NCI-H524 treated with DMSO at 0.1 percent for 48 hours (cell line): ENCODE data around the gene S100A16.

Experiments
- DNase-seq: peaks from one replicate; lab custom pipeline; 2025; lab: John Stamatoyannopoulos, UW

S100A16 gene

DNA sequence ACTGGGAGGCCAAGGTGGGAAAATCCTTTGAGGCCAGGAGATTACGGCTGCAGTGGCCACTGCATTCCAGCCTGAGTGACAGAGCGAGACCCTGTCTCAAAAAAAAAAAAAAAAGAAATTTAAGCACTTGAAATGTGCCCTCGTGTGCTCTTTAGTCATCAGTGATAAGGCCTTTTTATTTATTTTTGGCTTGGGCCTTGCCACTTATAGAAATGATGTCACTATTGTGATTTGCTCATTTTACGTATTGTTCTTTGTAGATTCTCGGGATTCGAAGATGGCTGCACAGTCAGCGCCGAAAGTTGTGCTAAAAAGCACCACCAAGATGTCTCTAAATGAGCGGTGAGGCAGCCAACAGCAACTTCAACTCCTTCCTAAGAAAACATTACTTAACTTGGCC lies 23.4 kb upstream of the S100A16 start:
- DNase-seq, result no peak

DNA sequence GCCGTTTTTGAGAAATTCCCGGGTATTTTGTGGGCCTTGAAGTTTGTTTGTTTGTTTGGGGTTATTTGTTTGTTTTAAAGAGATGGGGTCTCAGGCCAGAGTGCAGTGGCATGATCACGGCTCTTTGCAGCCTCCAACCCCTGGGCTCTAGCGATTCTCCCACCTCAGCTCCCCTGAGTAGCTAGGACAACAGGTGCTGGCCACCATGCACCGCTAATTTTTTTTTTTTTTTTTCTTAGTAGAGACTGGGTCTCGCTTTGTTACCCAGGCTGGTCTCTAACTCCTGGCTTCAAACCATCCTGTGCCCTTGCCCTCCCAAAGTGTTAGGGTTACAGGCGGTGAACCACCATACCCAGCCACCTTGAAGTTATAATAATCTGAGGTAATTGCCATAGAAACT lies 22.9 kb upstream of the S100A16 start:
- no peak for DNase-seq

- DNase-seq, result peak; percentile 57
These were observed 21.1 kb upstream of the S100A16 start, which contains the start of gene CHTOP for GRCh38 chr1:153633754-153634665. Gene CHTOP (plus strand): TSS chr1:153634066. CDS start chr1:153636589, 2,523 bp downstream.

DNA sequence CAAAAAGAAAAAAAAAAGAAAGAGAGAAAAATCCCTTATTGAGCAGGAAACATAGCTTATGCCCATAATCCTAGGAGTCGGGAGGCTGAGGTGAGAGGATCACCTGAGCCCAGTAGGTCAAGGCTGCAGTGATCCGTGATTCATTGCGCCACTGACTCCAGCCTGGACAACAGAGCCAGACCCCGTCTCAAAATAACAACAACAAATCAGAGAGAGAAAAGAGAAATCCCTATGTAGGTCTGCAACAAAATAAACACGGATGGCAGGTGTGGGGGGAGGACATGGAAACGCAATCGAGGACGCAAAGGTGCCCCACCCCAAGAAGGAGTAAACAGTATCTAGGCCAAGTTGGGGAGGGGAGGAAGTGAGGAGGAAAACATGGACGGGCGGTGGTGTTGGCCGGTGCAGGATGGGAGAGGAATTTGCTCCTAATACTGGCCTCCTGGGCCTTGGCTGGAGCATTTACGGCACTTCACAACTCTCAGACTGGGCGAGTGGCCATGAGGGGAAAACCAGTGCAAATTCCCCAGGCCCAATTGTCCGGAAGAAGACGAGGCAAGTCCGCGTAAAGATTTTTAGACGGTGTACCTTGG lies 20.3 kb upstream of the S100A16 start:
- DNase-seq, result no peak

DNA sequence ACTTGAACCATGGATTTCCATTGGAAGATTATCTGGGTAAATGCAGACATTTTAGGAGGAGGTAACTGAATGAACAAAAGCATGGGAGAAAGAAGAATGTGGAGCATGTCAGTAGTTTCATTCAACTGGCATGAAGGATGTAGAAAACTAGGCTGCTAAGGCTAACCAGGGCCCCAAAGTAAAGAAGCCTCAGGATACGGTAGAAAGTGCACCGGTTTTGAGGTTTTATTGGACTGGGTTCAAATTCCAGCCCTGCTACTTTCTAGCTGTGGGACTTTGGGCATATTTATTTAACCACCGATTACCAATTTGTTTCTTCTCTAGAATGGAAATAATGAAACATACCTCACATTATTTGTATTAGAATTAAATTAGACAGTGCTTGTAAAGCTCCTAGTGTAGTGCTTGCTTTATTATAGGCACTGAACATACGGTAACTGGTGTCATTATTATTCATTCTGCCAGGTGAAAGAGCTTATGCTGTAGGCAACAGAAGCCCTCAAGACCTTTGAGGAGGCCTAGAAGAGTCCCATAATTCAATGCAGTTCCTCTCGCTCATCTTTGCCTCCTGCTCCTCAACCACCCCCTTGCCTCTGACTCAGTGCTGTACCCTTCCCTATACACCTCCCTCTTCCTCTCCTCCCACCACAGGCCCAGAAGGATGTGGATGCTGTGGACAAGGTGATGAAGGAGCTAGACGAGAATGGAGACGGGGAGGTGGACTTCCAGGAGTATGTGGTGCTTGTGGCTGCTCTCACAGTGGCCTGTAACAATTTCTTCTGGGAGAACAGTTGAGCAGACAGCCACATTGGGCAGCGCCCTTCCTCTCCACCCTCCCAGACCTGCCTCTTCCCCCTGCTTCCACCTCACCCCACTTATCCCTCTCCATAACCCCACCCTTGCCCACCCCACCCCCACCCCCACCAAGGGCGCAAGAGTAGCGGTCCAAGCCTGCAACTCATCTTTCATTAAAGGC lies 18.4 kb upstream of the S100A16 start:
- DNase-seq, result no peak

GRCh38 chr1:153630384-153630783 lies 17.4 kb upstream of the S100A16 start:
- DNase-seq, result no peak

DNA sequence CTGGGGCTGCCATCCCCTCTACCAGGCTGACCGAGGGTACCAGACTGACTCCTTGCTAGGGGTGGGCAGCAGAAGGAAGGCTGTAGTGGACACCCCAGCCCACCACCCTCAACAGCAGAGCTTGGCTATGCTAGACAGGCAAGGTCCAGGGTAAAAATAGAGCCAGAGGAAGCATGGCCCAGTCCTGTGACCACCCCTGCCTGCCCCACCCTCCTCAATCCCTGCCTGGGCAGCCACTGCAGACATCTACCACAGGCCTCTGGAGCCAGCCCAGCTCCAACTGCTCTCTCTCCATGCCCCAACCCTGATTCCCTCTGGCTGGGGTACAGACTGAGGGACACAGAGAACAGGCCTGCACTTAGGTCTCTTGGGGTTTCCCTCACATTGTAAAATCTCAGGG lies 17.0 kb upstream of the S100A16 start:
- no peak for DNase-seq

DNA sequence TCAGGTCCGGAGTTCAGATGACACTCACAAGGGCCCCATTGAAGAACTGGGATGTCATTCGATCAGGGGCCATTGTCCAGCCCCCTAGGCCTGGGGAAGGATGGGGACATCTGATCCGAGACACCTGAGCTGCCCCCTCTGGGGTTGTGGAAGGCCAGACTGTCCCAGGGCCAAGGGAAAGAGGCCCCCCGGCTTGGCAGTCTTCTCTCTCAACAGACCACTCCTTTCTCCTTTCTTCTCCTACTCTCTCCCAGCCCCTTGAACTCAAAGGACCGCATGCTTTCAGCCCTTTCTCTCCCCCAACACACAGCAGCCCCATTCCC lies 16.4 kb upstream of the S100A16 start:
- DNase-seq, result no peak

DNA sequence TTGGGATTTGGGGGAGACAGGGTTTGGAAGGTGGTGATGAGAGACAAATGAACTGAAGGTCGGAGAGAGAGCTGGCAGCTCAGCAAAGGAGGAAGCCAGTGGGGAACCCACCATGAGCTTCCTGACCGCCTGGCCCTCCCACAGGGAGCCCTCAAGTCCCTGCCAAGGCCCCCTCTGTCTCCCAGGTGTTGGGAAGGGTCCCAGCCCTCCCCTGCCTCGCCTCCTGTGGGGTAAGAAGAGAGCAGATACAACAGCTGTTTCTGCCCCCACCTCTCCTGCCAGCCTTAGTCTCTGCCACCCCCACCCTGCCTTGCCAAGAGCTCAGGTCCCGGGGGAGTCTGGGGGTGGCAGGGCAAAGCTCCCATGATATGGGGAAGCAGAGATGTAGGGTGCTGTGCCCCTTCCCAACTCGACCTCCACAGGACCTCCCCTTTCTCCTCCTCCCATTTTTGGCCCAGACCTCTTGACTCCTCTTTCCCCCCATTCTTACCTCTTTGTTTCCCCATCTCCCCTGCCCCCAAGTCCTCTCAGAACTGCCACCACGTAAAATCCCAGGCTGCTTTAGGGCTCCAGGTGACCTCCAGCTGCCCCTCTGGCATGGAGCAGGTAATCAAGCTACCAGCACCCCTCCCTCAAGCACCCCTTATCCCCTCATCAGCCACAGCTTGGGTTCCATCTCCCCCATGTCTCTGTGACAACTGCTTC lies 15.9 kb upstream of the S100A16 start:
- no peak for DNase-seq

- DNase-seq, result no peak
These were observed 15.0 kb upstream of the S100A16 start, which contains the start of gene S100A1 for GRCh38 chr1:153627715-153628626. Gene S100A1 (plus strand): TSS chr1:153628434. CDS start chr1:153630522, 2,088 bp downstream.

- peak; percentile 11 for DNase-seq
These were observed 14.2 kb upstream of the S100A16 start, which contains the start of gene S100A13 for GRCh38 chr1:153626904-153627714. Gene S100A13 (minus strand): TSS chr1:153627505. CDS start chr1:153626472, 1,033 bp downstream.

DNA sequence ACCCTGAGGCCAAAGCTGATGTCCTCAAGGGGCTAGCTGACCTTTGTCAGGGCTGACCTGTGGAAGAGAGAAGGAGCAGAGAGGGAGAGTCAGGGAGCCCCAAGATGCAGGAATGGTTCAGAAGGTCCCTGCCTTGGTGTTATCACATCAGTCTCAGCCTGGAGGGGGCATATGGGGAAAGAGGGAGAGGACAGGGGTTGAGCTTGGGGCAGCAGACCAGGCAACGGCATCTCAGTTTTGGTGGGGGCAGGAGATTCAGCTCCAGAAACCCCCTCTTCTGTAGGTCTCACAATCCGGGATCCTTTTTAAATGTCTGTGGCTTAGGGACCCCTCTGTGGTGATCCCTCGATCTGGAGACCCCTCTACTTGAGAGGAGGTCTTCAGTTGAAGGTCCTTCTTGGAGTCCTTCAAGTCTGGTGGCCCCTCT lies 13.6 kb upstream of the S100A16 start:
- DNase-seq, result no peak

DNA sequence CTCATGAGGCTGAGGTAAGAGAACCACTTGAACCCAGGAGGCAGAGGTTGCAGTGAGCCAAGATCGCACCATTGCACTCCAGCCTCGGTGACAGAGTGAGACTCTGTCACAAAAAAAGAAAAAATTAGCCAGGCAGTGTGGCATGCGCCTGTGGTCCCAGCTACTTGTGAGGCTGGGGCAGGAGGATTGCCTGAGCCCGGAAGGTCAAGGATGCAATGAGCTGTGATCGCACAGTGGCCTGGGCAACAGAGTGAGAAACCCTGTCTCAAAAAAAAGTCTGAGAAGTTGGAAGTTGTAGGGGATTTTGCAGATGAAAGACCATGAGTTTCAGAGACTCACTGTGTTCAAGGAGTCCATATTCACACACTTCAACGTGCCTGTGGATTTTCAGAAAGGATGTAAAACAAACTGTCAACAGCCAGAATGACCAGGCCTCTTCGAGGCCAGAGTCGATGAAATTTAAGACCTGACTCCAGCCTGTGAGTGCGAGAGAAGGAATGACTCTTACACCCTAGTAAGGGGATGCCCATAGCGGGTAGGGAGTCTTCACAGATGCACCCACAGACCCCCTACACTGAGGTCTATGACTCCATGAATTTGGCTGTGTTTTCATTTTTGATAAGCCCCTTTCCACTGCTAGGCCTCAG lies 12.2 kb upstream of the S100A16 start:
- DNase-seq, result no peak

GRCh38 chr1:153623101-153623500 lies 10.2 kb upstream of the S100A16 start:
- DNase-seq, result no peak

DNA sequence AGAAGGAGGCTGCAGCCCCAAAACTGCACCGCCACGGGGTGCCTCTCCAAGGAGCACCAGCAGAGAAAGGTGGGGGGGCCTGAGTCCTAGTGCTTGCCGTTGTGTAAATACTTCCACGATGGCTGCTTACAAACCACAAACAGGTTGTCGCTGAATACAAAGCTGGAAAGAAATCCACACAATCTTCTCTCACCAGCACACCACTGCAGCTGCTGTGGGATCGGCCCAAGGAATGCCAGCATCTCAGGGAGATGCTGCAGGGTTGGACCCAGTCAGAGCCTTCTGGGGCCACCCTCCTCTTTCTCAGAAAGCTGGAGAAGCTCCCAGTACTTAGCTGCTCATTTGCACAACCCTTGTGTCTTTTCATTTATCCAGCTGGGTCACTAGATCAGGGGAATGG lies 6.2 kb upstream of the S100A16 start:
- DNase-seq, result no peak

DNA sequence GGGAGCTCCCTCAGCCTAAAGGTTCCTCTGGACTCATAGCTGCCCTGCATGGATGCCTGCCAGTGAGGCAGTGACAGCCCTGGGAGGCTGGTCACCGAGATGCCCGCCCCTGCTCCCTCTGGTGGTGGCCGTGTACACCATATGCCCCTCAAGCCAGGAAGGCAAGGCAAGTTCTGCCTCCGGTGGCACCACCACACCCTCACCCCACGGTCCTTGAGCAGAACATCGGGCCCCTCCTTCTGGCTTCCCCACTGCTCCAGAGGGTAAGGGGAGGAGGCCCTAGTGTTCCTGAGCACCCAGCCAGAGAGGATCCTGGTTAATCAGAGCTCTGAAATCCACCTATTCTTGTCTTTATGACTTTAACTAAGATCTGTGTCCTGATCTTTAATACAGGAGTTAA lies 4.7 kb upstream of the S100A16 start:
- DNase-seq, result peak; percentile 5

GRCh38 chr1:153616917-153617311 lies 4.0 kb upstream of the S100A16 start:
- no peak for DNase-seq

GRCh38 chr1:153616144-153616916 lies 3.4 kb upstream of the S100A16 start, which contains the start of gene S100A14:
Gene S100A14 (minus strand): TSS chr1:153616325. CDS start chr1:153615858, 467 bp downstream.
- no peak for DNase-seq
